ENCODE results near the gene MIGA2.
"Not testable (repeated sequence)": the region's sequence is repeated elsewhere in the genome, so short reads cannot be mapped to it uniquely, and the experiment has no call there.

Gene MIGA2

GRCh38 chr9:129036241-129036922 is at the start of gene MIGA2:
Gene MIGA2 (plus strand): TSS chr9:129036626. CDS start chr9:129040595, 3,969 bp downstream.
- peak; percentile 90 for DNase-seq (ENCODE audit: low read depth)

GRCh38 chr9:128986671-128987070 is 49.8 kb upstream of the MIGA2 start:
- no peak for DNase-seq (ENCODE audit: low read depth)

GRCh38 chr9:128987805-128988204 is 48.6 kb upstream of the MIGA2 start:
- no peak for DNase-seq (ENCODE audit: low read depth)

- DNase-seq (ENCODE audit: low read depth) = no peak
Observed at GRCh38 chr9:128992995-128993394, 43.4 kb upstream of the MIGA2 start.

GRCh38 chr9:128995791-128996190 is 40.6 kb upstream of the MIGA2 start:
- no peak for DNase-seq (ENCODE audit: low read depth)

- no peak for DNase-seq (ENCODE audit: low read depth)
Observed at GRCh38 chr9:128998462-128998861, 38.0 kb upstream of the MIGA2 start.

GRCh38 chr9:128999581-129000206 is 36.7 kb upstream of the MIGA2 start:
- no peak for DNase-seq (ENCODE audit: low read depth)

- DNase-seq (ENCODE audit: low read depth) = no peak
Observed at GRCh38 chr9:129001504-129002325, 34.7 kb upstream of the MIGA2 start.

- DNase-seq (ENCODE audit: low read depth) = no peak
Observed at GRCh38 chr9:129002992-129003391, 33.4 kb upstream of the MIGA2 start.

- not testable (repeated sequence) for DNase-seq (ENCODE audit: low read depth)
Observed at GRCh38 chr9:129004173-129004572, 32.3 kb upstream of the MIGA2 start.

GRCh38 chr9:129005336-129005997 is 31.0 kb upstream of the MIGA2 start:
- no peak for DNase-seq (ENCODE audit: low read depth)

- peak; percentile 30 for DNase-seq (ENCODE audit: low read depth)
Observed at GRCh38 chr9:129006328-129007034, 29.9 kb upstream of the MIGA2 start.

- no peak for DNase-seq (ENCODE audit: low read depth)
Observed at GRCh38 chr9:129007035-129007765, 29.2 kb upstream of the MIGA2 start.

- DNase-seq (ENCODE audit: low read depth) = no peak
Observed at GRCh38 chr9:129007766-129008468, 28.5 kb upstream of the MIGA2 start.

- no peak for DNase-seq (ENCODE audit: low read depth)
Observed at GRCh38 chr9:129008469-129008965, 27.9 kb upstream of the MIGA2 start.

- DNase-seq (ENCODE audit: low read depth) = no peak
Observed at GRCh38 chr9:129008986-129009583, 27.3 kb upstream of the MIGA2 start.

- DNase-seq (ENCODE audit: low read depth) = no peak
Observed at GRCh38 chr9:129009584-129010141, 26.8 kb upstream of the MIGA2 start.

GRCh38 chr9:129010267-129010975 is 26.0 kb upstream of the MIGA2 start:
- DNase-seq (ENCODE audit: low read depth) = no peak

GRCh38 chr9:129011170-129011569 is 25.3 kb upstream of the MIGA2 start:
- no peak for DNase-seq (ENCODE audit: low read depth)
